Uterus (tissue), 2 donors: ENCODE measurements around the gene LRFN3.

Source experiments
- CTCF ChIP-seq, 4 experiments: fragments of 200-600 bp in 2 of 4; fragments of 450-650 bp in 2 of 4; sonication (generic) in 2 of 4; IDR thresholded peaks; one replicate each; pipeline ENCODE4 v1.5.1; 2016 to 2019; ENCODE audit warnings: antibody characterized with exemption in 4 of 4, mild to moderate bottlenecking in 2 of 4, moderate library complexity in 1 of 4
- POLR2A ChIP-seq, 2 donors: fragments of 450-650 bp; IDR thresholded peaks; one replicate each; pipeline ENCODE4 v1.6.1; 2016; ENCODE audit warnings: antibody characterized with exemption in 2 of 2, mild to moderate bottlenecking in 1 of 2, moderate library complexity in 1 of 2

- TF ChIP-seq CTCF (IDR thresholded peaks at IDR 0.05) (no peak), POLR2A (IDR thresholded peaks at IDR 0.05) (no peak)
Measured at GRCh38 chr19:35986111-35986510, 49.9 kb downstream of the LRFN3 start.
